ENCODE data around the gene GGA2.

DNA sequence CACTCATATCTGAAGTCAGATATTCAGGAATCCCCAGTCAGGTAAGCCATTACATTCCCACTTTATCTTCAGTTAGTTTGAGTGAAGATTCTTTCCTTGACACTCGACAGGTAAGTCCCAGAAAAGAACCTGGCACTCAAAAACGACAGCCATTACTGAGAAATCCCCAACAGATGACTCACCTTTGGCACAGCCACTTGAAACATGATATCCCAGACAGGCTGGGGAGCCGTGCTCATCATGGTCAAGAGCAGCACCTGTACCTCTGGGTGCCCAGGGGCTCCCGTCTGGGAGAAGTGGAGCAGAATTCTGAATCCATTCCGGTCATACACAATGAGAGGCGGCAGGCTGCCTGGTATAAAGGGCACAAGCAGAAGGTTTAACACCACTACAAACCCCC is 40.5 kb downstream of the GGA2 start:
- TF ChIP-seq TAF1 (IDR thresholded peaks at IDR 0.05; ENCODE audit: borderline replicate concordance, insufficient read depth, low read length) (no peak), POLR2AphosphoS5 (IDR thresholded peaks at IDR 0.05; ENCODE audit: low read depth, low read length) (no peak)
